GM10266 (cell line): ENCODE data around the gene FCHSD2.

ENCODE experiments used
- DNase-seq: peaks from one replicate; pipeline ENCODE4 v3.0.0; 2012; ENCODE audit errors: extremely low spot score
- TF ChIP-seq, protein P1 (sequence below): IDR thresholded peaks from 2 replicates; pipeline ENCODE4 v1.5.1; 2012; ENCODE audit warnings: mild to moderate bottlenecking, low read depth; ENCODE audit not compliant: control insufficient read depth, insufficient read depth; ENCODE audit errors: missing control alignments

The FCHSD2 gene

GRCh38 chr11:73018856-73019255 lies 123.3 kb downstream of the FCHSD2 start:
- TF ChIP-seq, protein P1, sequence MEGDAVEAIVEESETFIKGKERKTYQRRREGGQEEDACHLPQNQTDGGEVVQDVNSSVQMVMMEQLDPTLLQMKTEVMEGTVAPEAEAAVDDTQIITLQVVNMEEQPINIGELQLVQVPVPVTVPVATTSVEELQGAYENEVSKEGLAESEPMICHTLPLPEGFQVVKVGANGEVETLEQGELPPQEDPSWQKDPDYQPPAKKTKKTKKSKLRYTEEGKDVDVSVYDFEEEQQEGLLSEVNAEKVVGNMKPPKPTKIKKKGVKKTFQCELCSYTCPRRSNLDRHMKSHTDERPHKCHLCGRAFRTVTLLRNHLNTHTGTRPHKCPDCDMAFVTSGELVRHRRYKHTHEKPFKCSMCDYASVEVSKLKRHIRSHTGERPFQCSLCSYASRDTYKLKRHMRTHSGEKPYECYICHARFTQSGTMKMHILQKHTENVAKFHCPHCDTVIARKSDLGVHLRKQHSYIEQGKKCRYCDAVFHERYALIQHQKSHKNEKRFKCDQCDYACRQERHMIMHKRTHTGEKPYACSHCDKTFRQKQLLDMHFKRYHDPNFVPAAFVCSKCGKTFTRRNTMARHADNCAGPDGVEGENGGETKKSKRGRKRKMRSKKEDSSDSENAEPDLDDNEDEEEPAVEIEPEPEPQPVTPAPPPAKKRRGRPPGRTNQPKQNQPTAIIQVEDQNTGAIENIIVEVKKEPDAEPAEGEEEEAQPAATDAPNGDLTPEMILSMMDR, result no peak
- no peak for DNase-seq

DNA sequence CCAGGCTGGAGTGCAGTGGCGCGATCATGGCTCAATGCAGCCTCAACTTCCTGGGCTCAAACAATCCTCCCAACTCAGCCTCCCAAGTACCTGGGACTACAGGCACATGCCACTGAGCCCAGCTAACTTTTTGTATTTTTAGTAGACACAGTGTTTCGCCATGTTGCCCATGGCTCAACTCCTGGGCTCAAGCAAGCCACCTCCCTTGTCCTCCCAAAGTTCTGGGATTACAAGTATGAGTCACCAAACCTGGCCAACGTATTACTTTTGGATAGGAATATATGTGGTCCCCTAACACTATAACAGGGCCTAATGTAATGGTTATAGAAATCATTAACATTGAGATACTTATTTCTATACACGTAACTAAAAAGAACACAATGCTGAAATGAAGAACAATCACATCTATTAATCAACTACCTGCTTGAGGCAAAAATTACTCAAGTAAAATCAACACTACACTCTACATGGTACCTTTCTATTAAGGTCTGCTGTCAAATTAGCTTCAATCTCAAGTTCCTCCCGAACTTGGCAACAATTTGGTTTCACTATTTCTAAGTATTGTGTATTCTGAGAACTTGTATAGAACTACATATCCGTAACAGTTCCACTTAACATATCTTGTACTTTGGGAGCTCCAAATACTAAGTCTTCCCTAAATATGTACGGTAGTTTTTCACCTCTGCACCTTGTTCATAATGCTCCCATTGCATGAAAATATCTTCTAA lies 124.9 kb downstream of the FCHSD2 start:
- TF ChIP-seq, protein P1, result no peak

GRCh38 chr11:73013021-73013420 lies 129.1 kb downstream of the FCHSD2 start:
- TF ChIP-seq, protein P1, result no peak
- no peak for DNase-seq

More for the DNA sequence above, 124.9 kb downstream of the FCHSD2 start:
- no peak for DNase-seq

DNA sequence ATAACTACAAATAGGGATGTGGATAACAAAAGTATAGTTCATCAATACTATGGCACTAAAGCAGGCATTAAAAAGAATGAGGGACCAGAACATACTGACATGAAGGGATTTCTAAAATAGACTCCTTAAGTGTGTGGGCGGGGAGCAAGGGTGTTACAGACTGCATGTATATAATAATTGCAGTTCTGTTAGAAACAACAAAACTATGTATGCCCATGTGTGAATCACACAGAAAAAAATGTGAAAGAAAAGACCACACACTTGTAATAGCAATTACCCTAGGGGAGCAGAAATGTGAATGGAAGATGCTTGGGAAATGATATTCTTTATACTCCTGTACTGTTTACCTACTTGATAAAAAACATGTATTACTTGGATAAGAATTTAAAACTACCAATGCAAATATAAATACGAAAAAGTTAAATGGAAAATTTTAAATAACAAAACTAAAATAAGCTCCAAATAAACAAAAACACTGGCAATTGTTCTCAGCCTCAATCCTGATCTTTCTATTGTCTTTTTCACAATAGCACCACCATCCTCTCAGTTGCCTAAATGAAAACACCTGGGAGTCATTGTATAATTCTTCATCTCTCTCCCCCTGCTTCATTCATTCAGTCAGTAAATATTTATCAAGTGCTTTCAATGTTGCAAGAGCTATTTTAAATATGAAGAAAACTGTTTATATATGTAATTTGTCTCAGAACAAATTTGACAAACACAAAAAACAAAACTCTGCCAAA lies 129.8 kb downstream of the FCHSD2 start:
- DNase-seq, result no peak
- TF ChIP-seq, protein P1, result no peak

DNA sequence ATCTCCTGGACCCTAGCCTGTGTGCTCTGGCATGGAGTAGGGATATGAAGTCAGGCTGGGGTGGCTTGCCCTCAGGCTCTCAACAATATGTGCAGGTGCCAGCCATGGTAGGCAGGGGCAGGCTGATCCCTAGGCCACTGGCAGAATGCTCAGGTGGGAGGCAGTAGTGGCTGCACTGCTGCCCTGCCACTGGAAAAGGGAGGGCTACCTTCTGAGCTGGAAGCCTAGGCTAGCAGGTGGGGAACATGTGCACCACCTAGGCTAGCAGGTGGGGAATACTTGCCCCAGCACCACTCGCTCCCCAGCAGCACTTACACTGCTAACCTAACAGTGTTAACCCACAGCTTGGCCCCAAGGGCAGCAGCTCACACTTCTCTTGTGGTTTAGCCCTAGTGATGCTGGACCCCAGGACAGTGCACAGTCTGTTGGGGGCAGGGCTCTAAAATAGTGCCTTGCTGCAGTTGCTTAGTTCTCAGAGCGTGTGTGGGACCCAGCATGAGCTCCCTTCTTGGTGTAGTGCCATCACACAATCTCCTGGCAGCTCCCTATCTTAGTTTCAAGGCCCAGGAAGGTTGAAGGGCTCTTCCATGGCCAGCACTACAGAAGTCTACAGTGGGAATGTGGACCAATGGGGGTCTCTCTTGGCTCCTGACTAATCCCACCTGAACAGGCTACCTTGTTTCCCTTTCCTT lies 130.8 kb downstream of the FCHSD2 start:
- DNase-seq, result no peak

DNA sequence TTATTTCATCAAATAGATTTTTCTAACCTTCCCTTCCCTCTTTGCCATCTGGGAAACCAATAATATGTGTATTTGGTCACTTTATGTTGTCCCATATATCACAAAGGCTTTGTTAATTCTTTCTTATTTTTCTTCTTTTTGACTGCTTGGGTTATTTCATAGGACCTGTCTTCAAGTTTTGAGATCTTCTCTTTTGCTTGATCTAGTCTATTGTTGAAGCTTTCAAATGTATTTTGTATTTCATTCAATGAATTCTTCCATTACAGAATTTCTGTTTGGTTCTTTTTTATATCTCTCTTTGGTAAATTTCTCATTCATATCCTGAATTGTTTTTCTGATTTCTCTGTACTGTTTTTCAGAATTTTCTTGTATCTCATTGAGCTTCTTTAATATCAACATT lies 132.1 kb downstream of the FCHSD2 start:
- DNase-seq, result no peak

More for the DNA sequence above, 130.8 kb downstream of the FCHSD2 start:
- TF ChIP-seq, protein P1, result no peak

More for the DNA sequence above, 132.1 kb downstream of the FCHSD2 start:
- TF ChIP-seq, protein P1, result no peak
